GM12873 (cell line): ENCODE results near the gene ACAA2.

Experiments
- TF ChIP-seq, protein P1 (sequence below): IDR thresholded peaks from 2 replicates; pipeline ENCODE4 v1.5.1; 2012; ENCODE audit warnings: low read depth, mild to moderate bottlenecking, moderate library complexity, low read length, control low read depth; ENCODE audit not compliant: insufficient read depth; ENCODE audit errors: missing control alignments

Gene ACAA2

DNA sequence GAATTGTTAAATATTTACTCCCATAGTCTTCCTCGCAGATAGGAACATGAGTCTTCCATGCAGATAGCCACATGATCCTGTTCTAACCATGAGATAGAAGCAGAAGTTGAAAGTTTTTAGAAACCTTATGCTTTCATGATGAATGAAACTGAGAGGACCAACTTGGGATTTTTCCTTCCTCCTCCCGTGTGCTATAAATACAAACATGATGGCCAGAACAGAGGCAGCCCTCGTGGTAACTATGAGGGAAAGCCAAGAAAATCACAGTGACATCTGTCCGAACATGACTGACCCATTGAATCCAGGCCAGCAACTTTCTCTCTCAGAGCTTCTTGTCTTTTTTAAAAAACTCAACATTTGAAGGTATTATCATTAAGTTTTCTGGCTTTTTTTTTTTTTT lies 78.5 kb downstream of the ACAA2 start:
- TF ChIP-seq, protein P1, sequence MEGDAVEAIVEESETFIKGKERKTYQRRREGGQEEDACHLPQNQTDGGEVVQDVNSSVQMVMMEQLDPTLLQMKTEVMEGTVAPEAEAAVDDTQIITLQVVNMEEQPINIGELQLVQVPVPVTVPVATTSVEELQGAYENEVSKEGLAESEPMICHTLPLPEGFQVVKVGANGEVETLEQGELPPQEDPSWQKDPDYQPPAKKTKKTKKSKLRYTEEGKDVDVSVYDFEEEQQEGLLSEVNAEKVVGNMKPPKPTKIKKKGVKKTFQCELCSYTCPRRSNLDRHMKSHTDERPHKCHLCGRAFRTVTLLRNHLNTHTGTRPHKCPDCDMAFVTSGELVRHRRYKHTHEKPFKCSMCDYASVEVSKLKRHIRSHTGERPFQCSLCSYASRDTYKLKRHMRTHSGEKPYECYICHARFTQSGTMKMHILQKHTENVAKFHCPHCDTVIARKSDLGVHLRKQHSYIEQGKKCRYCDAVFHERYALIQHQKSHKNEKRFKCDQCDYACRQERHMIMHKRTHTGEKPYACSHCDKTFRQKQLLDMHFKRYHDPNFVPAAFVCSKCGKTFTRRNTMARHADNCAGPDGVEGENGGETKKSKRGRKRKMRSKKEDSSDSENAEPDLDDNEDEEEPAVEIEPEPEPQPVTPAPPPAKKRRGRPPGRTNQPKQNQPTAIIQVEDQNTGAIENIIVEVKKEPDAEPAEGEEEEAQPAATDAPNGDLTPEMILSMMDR: no peak

DNA sequence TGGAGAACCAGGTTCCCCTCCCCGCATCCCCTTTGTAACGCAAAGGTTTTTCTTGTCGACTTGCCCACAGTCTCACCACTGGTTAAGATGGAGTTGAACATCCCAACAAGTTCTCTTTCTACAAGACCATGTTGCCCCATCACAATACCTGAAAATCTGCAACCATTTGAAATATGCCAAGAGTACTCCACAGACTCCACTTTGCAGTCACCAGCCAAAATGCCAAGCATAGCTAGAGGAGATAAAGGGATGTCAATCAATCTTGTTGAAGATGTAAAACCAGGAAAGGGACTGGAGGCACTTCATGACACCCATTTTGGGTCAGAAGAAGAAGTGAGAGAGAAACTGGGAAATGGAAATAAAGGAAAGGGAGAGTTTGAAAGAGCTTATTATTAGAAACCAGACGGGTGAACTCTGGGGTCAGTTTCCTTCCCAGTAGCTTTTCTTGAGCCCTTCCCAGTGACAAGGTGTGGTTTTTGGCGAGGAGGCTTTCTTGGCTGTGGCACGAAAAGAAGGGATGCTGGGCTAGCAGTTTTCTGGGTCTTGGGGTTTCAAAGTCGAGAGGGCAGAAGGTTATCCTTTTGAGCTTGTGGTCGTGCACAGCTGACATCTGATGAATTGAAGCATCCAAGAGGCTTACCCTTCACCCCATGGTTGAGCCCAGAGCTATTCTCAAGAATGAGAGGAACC lies 79.3 kb downstream of the ACAA2 start:
- TF ChIP-seq, protein P1: no peak

DNA sequence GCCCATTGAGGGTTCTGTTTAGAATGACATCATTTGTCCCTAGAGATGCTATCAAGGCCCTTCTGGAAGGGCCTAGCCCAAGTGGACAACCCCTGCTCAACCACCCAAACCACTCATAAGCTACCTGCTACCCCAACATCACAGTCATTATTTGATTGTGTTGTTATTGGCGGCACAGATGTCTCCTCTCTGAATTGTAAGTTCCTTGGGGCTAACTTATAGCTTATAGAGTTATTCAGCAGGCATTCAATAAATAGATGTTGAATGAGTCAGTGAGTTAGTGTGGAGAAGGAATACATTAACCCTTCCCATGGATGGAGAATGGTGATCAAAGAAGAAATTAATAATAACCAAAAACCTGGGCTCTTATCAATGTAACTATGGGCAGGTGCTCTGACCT lies 80.0 kb downstream of the ACAA2 start:
- TF ChIP-seq, protein P1: no peak
